NCI-H2029 (cell line): ENCODE data around the gene CCDC6.
"Not testable (repeated sequence)": the region's sequence is repeated elsewhere in the genome, so short reads cannot be mapped to it uniquely, and the experiment has no call there.

ENCODE experiments used
- DNase-seq: peaks from one replicate; lab custom pipeline; 2025; lab: John Stamatoyannopoulos, UW

The CCDC6 gene

DNA sequence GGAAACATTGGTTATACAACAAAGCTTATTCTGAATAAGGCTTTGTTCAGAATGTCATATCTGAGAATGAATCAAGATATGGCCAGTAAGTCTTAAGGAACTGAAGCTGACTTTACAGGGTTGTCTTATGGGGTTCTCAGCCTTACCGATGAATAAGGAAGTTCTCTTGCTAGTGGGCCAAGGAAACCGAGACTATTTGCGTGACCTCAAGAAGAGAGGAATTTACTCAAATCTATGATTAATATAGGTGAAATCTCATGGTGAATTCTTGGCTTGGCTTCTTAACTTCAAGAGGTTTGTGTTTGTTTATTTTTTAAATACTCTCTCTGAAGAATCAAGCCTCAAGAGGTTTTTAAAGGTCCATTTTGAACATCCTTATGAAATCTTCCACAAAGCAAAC is 148.4 kb downstream of the CCDC6 start:
- DNase-seq, result no peak

DNA sequence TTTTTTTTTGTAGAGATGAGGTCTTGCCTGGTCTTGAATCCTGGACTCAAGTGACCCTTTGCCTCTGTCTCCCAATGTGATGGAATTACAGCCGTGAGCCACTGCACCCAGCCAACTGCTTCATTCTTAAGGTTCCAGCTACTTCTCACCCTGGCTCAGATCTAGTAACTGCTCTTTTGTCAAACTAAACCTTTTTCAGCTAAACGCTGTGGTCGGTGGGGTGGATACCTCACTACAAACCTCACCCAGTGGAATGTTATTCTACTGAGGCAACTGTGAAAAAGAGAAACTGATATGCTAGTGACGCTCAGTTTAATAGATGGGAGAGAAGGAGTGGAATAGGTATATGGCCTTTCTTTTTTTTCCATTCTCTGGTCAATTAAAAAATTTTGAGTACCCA is 151.4 kb downstream of the CCDC6 start:
- DNase-seq, result no peak

DNA sequence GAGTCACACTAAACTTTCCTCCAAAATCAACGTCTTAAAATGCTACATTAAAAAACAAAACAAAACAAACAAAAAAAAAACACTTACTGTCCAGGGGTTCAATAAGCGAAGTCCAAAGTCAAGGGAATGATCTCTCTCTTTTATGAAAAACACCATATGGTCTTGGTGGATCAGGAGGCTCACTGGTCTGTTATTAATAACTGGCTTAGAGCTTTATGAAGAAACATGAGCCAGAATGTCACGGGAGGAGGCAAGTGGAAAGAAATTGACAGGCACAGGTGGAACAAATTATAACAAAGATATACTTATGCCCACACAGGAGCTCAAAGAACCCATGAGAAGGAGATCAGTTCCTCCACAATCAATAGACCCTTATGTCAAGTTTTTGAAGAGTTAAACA is 153.1 kb downstream of the CCDC6 start, which contains the start of gene MRLN:
Gene MRLN (minus strand): TSS at position 189 of the 400 bp plus-strand sequence.
- no peak for DNase-seq

DNA sequence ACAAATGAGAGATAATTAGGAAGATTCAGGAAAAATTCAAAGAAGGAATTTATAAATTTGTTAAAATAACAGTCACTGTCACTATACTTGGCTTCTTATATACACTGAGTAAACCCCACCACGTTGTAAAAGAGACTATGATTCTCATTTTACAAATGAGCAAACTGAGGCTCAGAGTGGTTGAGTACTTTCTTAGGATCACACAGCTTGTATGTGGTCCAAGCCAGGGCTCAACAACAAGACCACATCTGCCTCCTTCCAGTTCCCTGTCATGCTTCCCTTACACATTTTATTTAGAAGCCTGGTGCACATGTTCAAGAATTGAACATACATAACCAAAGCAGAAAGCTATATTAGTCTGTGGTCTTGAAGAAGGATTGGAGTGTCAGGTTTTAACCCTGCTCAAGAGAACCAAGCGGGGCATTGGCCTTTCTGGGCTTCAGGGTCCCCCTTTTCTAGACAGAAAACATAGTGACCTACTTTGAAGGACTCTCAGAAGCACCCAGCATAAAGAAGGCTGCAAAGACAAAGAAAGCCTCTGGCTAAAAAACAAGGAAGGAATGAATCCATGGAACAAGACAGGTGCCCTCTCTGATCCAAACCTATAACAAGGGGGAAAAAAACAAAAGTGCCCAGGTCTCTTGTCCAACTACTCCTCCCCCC is 153.9 kb downstream of the CCDC6 start:
- DNase-seq, result no peak

DNA sequence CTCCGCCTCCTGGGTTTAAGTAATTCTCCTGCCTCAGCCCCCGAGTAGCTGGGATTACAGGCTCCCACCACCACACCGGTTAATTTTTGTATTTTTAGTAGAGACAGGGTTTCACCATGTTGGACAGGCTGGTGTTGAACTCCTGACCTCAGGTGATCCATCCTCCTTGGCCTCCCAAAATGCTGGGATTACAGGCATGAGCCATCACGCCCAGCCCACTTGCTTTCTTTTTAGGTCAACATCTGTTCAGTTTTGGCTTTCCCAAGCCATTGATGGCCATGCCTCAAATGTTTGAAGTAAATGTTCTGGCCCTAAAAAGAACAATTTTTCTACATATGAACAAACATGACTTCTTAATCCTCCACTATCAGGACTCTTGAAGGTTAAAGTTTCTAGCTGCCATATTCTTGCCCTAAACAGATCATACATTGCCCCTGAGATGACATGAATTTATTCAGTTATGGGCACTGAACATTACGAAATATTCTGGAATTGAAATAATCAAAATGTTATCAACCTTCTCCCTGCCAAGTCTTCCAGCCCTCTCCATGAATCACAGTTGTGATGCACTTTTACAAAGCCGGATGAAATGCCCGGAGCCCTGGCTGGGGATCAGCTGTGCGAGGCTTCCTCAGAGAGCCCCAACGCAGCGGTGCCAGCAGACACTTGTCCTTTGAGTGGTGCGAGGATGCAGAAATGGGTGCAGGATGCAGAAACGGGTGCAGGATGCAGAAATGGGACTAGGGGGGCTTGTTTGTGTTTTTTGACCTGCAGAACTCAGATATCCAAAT is 156.0 kb downstream of the CCDC6 start:
- DNase-seq, result no peak

DNA sequence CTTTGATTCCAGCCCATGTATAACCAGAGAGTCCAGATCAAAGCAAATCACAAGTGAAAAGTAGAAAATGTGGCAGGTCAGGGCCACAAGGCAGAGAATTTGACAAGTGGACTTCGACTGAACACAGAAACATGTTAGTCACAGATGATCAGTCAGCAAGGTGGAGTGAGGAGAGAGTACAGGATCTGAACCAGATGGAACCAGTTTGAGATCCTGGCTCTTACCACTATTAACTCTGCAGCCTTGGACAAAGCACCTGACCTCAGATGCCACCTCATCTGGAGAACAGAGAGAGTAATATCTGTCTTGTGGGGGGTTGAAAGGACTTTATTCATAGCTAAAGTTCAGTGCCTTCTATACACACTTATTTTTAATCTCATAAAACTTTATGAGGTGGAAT is 157.5 kb downstream of the CCDC6 start:
- DNase-seq, result no peak

DNA sequence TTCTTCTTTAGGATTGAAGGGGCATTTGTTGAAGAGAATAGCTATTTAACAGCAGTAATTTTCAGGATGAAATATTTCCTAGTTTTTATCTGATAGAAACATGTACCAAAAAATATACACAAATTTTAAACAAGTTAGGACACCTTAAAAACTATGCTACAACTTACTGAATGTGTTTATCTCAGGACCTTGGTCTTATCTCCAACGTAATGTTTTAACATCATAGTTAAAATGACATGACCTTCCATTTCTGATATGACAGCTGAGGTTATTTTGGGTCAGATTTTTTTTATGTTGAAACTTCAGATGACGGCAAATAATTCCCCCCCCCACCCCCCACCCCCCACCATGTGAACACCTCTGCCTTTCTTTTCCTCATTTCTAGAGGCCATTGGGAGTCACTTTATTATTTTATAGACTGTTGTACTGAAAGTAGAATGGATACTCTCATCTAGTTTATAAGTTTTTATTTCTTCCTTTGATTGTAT is 161.1 kb downstream of the CCDC6 start:
- no peak for DNase-seq

DNA sequence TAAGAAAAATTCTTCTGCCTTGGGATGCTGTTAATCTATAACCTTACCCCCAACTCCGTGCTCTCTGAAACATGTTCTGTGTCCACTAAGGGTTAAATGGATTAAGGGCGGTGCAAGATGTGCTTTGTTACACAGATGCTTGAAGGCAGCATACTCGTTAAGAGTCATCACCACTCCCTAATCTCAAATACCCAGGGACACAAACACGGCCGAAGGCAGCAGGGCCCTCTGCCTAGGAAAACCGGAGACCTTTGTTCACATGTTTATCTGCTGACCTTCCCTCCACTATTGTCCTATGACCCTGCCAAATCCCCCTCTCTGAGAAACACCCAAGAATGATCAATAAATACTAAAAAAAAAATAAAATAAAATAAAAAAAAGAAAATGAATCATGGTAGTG is 161.6 kb downstream of the CCDC6 start:
- not testable (repeated sequence) for DNase-seq

DNA sequence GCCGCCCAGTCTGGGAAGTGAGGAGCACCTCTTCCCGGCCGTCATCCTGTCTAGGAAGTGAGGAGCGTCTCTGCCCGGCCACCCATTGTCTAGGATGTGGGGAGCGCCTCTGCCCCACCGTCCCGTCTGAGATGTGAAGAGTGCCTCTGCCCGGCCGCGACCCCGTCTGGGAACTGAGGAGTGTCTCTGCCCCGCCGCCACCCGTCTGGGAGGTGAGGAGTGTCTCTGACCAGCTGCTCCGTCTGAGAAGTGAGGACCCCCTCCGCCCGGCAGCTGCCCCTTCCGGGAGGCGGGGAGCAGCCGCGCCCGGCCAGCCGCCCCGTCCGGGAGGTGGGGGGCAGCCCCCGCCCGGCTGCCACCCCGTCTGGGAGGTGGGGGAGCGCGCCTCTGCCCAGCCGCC is 162.2 kb downstream of the CCDC6 start:
- not testable (repeated sequence) for DNase-seq

DNA sequence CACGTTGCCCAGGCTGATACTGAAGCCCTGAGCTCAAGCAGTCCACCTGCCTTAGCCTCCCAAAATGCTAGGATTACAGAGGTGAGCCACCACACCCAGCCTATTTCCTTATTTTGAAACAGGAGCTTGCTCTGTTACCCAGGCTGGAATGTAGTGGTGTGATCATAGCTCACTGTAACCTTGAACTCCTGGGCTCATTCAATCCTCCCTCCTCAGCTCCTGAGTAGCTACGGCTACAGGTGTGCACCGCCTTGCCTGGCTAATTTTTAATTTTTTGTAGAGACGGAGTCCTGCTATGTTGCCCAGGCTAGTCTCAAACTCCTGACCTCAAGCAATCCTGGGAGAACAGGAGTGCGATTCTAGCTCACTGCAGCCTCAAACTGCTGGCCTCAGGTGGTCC is 164.8 kb downstream of the CCDC6 start:
- no peak for DNase-seq

DNA sequence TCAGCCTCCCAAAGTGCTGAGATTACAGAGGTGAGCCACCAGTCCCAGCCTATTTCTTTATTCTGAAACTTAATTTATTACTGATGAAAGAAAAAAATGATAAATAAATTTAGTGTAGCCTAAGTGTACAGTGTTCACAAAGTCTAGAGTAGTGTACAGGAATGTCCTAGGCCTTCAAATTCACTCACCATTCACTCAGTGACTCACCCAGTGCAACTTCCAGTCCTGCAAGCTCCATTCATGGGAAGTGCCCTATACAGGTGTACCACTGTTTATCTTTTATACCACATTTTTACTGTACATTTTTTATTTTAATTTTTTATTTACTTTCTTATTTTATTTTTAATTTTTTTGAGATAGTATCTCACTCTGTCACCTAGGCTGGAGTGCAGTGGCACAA is 165.3 kb downstream of the CCDC6 start:
- DNase-seq, result no peak
